Hypothalamus (tissue), 51 donors: ENCODE measurements around the gene LRMDA.
"Not testable (repeated sequence)": the region's sequence is repeated elsewhere in the genome, so short reads cannot be mapped to it uniquely, and the experiment has no call there.

ENCODE experiments used
- DNase-seq, 51 donors: peaks; one replicate each; lab custom pipeline; 2025; lab: John Stamatoyannopoulos, UW

Gene LRMDA

GRCh38 chr10:75499556-75500160, 68.2 kb downstream of the LRMDA start:
- no peak for DNase-seq

GRCh38 chr10:75502389-75502788, 71.0 kb downstream of the LRMDA start:
- DNase-seq: no peak

GRCh38 chr10:75502838-75503237, 71.4 kb downstream of the LRMDA start:
- DNase-seq: no peak

GRCh38 chr10:75505293-75505692, 73.9 kb downstream of the LRMDA start:
- no peak for DNase-seq

- DNase-seq: no peak
Measured at GRCh38 chr10:75505840-75506506, 74.5 kb downstream of the LRMDA start.

- DNase-seq: no peak
Measured at GRCh38 chr10:75506930-75507329, 75.5 kb downstream of the LRMDA start.

GRCh38 chr10:75507469-75507868, 76.0 kb downstream of the LRMDA start:
- DNase-seq: no peak

- DNase-seq: no peak
Measured at GRCh38 chr10:75508239-75508813, 76.9 kb downstream of the LRMDA start.

- no peak for DNase-seq
Measured at GRCh38 chr10:75508814-75509306, 77.4 kb downstream of the LRMDA start.

GRCh38 chr10:75509706-75510105, 78.3 kb downstream of the LRMDA start:
- DNase-seq: no peak

GRCh38 chr10:75511011-75511410, 79.6 kb downstream of the LRMDA start:
- no peak for DNase-seq

- no peak for DNase-seq
Measured at GRCh38 chr10:75512203-75512933, 80.9 kb downstream of the LRMDA start.

- no peak for DNase-seq
Measured at GRCh38 chr10:75513292-75513885, 82.0 kb downstream of the LRMDA start.

GRCh38 chr10:75514830-75515229, 83.4 kb downstream of the LRMDA start:
- DNase-seq: no peak

GRCh38 chr10:75516154-75516553, 84.7 kb downstream of the LRMDA start:
- not testable (repeated sequence) for DNase-seq

GRCh38 chr10:75519213-75519612, 87.8 kb downstream of the LRMDA start:
- DNase-seq: not testable (repeated sequence)

- DNase-seq: not testable (repeated sequence)
Measured at GRCh38 chr10:75521194-75521829, 89.9 kb downstream of the LRMDA start.

GRCh38 chr10:75525067-75525466, 93.6 kb downstream of the LRMDA start:
- no peak for DNase-seq

- no peak for DNase-seq
Measured at GRCh38 chr10:75525646-75526045, 94.2 kb downstream of the LRMDA start.

- no peak for DNase-seq
Measured at GRCh38 chr10:75527542-75527941, 96.1 kb downstream of the LRMDA start.
